H1 (cell line): ENCODE data around the gene CCNA1. TPM values are rescaled to one million over a fixed set of nuclear protein-coding genes. Genes with fewer than 3 reads are reported as not detected.

Experiments used
- polyA plus RNA-seq, 7 experiments: library from polyadenylated mRNA; depleted of rRNA in 3 of 7; stranded (reverse) in 5 of 7; unstranded in 2 of 7; fragments of >200 nt in 5 of 7; fragments of 200-250 nt in 2 of 7; gene quantifications; 1 replicate in 5 of 7; 2 replicates in 1 of 7; 4 replicates in 1 of 7; pipeline versions ENCODE4 v1.2.1 to v1.2.3, GENCODE V29; 2011 to 2013; ENCODE audit warnings: missing spikeins in 2 of 7, mixed read lengths in 2 of 7
- total RNA-seq: library from RNA; stranded (reverse); fragmentation: NEBNext Ultra II Directional; extraction: Animal tissue kit (Norgen Biotek cat#: 25700); gene quantifications from 2 replicates; pipeline ENCODE4 v1.2.1, GENCODE V29; 2021

Gene CCNA1
- total and polyA plus RNA-seq, 2 of the 8 experiments (the other 6 are each of a cell fraction or from before 2014, with no cell fraction given): 2.2 to 4.1 TPM

Other genes starting within 250 kb of the CCNA1 start
- gene SOHLH2, start 217.9 kb upstream of the CCNA1 start, total RNA-seq: 9.7 and 10.3 TPM in 2 replicates
- 6.1 and 6.8 TPM in 2 replicates for gene SOHLH2, start 217.9 kb upstream of the CCNA1 start, polyA plus RNA-seq (2011; rRNA removed)
- gene CCDC169, start 134.7 kb upstream of the CCNA1 start, total RNA-seq: 43.3 and 44.0 TPM in 2 replicates
- 5.3 and 7.2 TPM in 2 replicates for gene CCDC169, start 134.7 kb upstream of the CCNA1 start, polyA plus RNA-seq (2011; rRNA removed)
- 68.2 and 74.1 TPM in 2 replicates for gene SPART, start 86.1 kb upstream of the CCNA1 start, total RNA-seq
- gene SPART, start 86.1 kb upstream of the CCNA1 start, polyA plus RNA-seq (2011; rRNA removed): 15.3 and 27.2 TPM in 2 replicates
- gene SERTM1, start 241.5 kb downstream of the CCNA1 start, total RNA-seq: 1.4 and 1.6 TPM in 2 replicates
- 0.48 and 0.49 TPM in 2 replicates for gene SERTM1, start 241.5 kb downstream of the CCNA1 start, polyA plus RNA-seq (2011; rRNA removed)